Mesenchymal stem cell (in vitro differentiated cells and primary cell): Measurements from ENCODE around the gene RGS19.

ENCODE experiments used
- DNase-seq: peaks from one replicate; pipeline ENCODE4 v3.0.0-alpha.2; 2013
- H2AFZ ChIP-seq: one replicate; pipeline ENCODE4 v1.6.1; 2013; ENCODE audit warnings: low read depth, mild to moderate bottlenecking, control low read depth, inconsistent platforms, low read length, moderate library complexity
- H2AK5ac ChIP-seq: 2 replicates; pipeline ENCODE4 v1.6.1; 2013; ENCODE audit warnings: low read length, moderate library complexity, mild to moderate bottlenecking, inconsistent platforms; ENCODE audit not compliant: severe bottlenecking
- H2BK120ac ChIP-seq: one replicate; pipeline ENCODE4 v1.6.1; 2013; ENCODE audit warnings: low read depth, mild to moderate bottlenecking, inconsistent platforms, low read length, moderate library complexity
- H2BK12ac ChIP-seq, 2 experiments: one replicate each; pipeline ENCODE4 v1.6.1; 2013; ENCODE audit warnings: inconsistent platforms in 2 of 2, low read length in 2 of 2, mild to moderate bottlenecking in 2 of 2, moderate library complexity in 2 of 2, control low read depth in 1 of 2
- H2BK15ac ChIP-seq: one replicate; pipeline ENCODE4 v1.6.1; 2013; ENCODE audit warnings: mild to moderate bottlenecking, low read depth, inconsistent platforms; ENCODE audit not compliant: poor library complexity, severe bottlenecking
- H2BK5ac ChIP-seq: 2 replicates; pipeline ENCODE4 v1.6.1; 2013; ENCODE audit warnings: low read depth, mild to moderate bottlenecking, low read length, control low read depth, inconsistent platforms; ENCODE audit not compliant: poor library complexity, severe bottlenecking
- H3K14ac ChIP-seq, 2 experiments: one replicate each; pipeline ENCODE4 v1.6.1; 2013; ENCODE audit warnings: inconsistent platforms in 2 of 2, low read length in 2 of 2, control low read depth in 1 of 2, mild to moderate bottlenecking in 1 of 2, moderate library complexity in 1 of 2
- H3K18ac ChIP-seq, 2 experiments: one replicate each; pipeline ENCODE4 v1.6.1; 2013; ENCODE audit warnings: inconsistent platforms in 2 of 2, low read length in 2 of 2, control low read depth in 1 of 2, low read depth in 1 of 2, mild to moderate bottlenecking in 1 of 2
- H3K23ac ChIP-seq, 2 experiments: one replicate each; pipeline ENCODE4 v1.6.1; 2013; ENCODE audit warnings: inconsistent platforms in 2 of 2, low read length in 2 of 2, mild to moderate bottlenecking in 2 of 2, moderate library complexity in 2 of 2, control low read depth in 1 of 2
- H3K27ac ChIP-seq: 2 replicates; pipeline ENCODE4 v1.5.1; 2013; ENCODE audit warnings: mild to moderate bottlenecking, moderate library complexity, low read length, control low read depth, inconsistent platforms; ENCODE audit not compliant: poor library complexity, severe bottlenecking
- H3K27me3 ChIP-seq, 2 experiments: 2 replicates each; pipeline versions ENCODE4 v1.6.1 to v1.7.0; 2013; ENCODE audit warnings: low read length in 2 of 2, mild to moderate bottlenecking in 2 of 2, moderate library complexity in 2 of 2, control low read depth in 1 of 2, inconsistent platforms in 1 of 2; ENCODE audit not compliant: control insufficient read depth in 1 of 2, insufficient read depth in 1 of 2
- H3K36me3 ChIP-seq, 2 experiments: 2 replicates each; pipeline versions ENCODE4 v1.6.1 to v1.7.0; 2013; ENCODE audit warnings: low read length in 2 of 2, control low read depth in 1 of 2, inconsistent platforms in 1 of 2, low read depth in 1 of 2, mild to moderate bottlenecking in 1 of 2; ENCODE audit not compliant: insufficient read depth in 2 of 2, control insufficient read depth in 1 of 2
- H3K4ac ChIP-seq, 2 experiments: one replicate each; pipeline ENCODE4 v1.6.1; 2013; ENCODE audit warnings: inconsistent platforms in 2 of 2, low read length in 2 of 2, mild to moderate bottlenecking in 2 of 2, moderate library complexity in 2 of 2, control low read depth in 1 of 2, low read depth in 1 of 2
- H3K4me1 ChIP-seq: 2 replicates; pipeline ENCODE4 v1.6.1; 2013; ENCODE audit warnings: low read depth, low read length, control low read depth; ENCODE audit not compliant: control insufficient read depth, insufficient read depth
- H3K4me2 ChIP-seq: 2 replicates; pipeline ENCODE4 v1.6.1; 2013; ENCODE audit warnings: low read length, mild to moderate bottlenecking, inconsistent platforms; ENCODE audit not compliant: poor library complexity, severe bottlenecking
- H3K4me3 ChIP-seq, 2 experiments: 2 replicates each; pipeline versions ENCODE4 v1.5.1 to v1.7.0; 2013; ENCODE audit warnings: low read length in 2 of 2, mild to moderate bottlenecking in 2 of 2, control low read depth in 1 of 2, low read depth in 1 of 2; ENCODE audit not compliant: insufficient read depth in 1 of 2
- H3K79me1 ChIP-seq: replicated peaks from 2 replicates; pipeline ENCODE4 v1.6.1; 2013; ENCODE audit warnings: mild to moderate bottlenecking, control low read depth, low read length, inconsistent platforms; ENCODE audit not compliant: poor library complexity, severe bottlenecking
- H3K9ac ChIP-seq: 2 replicates; pipeline ENCODE4 v1.7.0; 2013; ENCODE audit warnings: mild to moderate bottlenecking, low read length, moderate library complexity
- H3K9me3 ChIP-seq: 2 replicates; pipeline ENCODE4 v1.7.0; 2013; ENCODE audit warnings: mild to moderate bottlenecking, low read length; ENCODE audit not compliant: control insufficient read depth
- H4K8ac ChIP-seq: one replicate; pipeline ENCODE4 v1.6.1; 2013; ENCODE audit warnings: inconsistent platforms, mild to moderate bottlenecking, low read length, moderate library complexity
- H4K91ac ChIP-seq: one replicate; pipeline ENCODE4 v1.6.1; 2013; ENCODE audit warnings: mild to moderate bottlenecking, low read length, inconsistent platforms
- WGBS: methylation state at CpG from one replicate; pipeline ENCODE4 v1.1.7; 2013; ENCODE audit warnings: mixed read lengths; 5-methylcytosine and 5-hydroxymethylcytosine counted together

RGS19 gene

GRCh38 chr20:64080013-64080812 is 895 bp upstream of the RGS19 start, which contains the start of gene OPRL1:
TSS of gene OPRL1 (plus strand) at chr20:64080082. CDS start at chr20:64092721, 12,639 bp downstream.
- 12% methylated on average over 48 of the region's 62 CpGs for WGBS
- H3K18ac ChIP-seq, result peak within 1 kb of the TSS; percentile 81 to 95

GRCh38 chr20:64078934-64079272 is 415 bp downstream of the RGS19 start:
- H2BK5ac ChIP-seq, result peak overlapping the region; percentile 24

More at GRCh38 chr20:64080013-64080812, 895 bp upstream of the RGS19 start, which contains the start of gene OPRL1:
- Histone ChIP-seq H3K14ac (peak within 1 kb of the TSS in 1 of 2 experiments; percentile 13), H4K91ac (peak within 1 kb of the TSS; percentile 84), H3K9me3 (no peaks in the 10 kb centered on the region), H3K9ac (peak within 1 kb of the TSS; percentile 83), H2AK5ac (no peak within 1 kb of the TSS), H3K4ac (peak within 1 kb of the TSS; percentile 45 to 92), H2BK15ac (peak within 1 kb of the TSS; percentile 1), H2BK120ac (peak within 1 kb of the TSS; percentile 88), H3K23ac (peak within 1 kb of the TSS in 1 of 2 experiments; percentile 35), H2AFZ (peak within 1 kb of the TSS; percentile 29), H3K27me3 (peaks cover 11 to 35% of the 10 kb centered on the region in 2 experiments), H3K4me1 (peaks cover 50% of the 10 kb centered on the region), H2BK5ac (peak within 1 kb of the TSS; percentile 24), H3K36me3 (peaks cover 0 to 17% of the 10 kb centered on the region in 2 experiments), H3K27ac (peak within 1 kb of the TSS; percentile 5), H3K4me2 (peak within 1 kb of the TSS; percentile 91), H3K79me1 (peaks cover 24% of the 10 kb centered on the region), H2BK12ac (peak within 1 kb of the TSS; percentile 29 to 43), H4K8ac (peak within 1 kb of the TSS; percentile 73), H3K4me3 (peak within 1 kb of the TSS; percentile 76 to 83)
- peak; percentile 56 for DNase-seq

GRCh38 chr20:64077876-64078551 is 1.3 kb downstream of the RGS19 start:
- whole genome bisulfite sequencing, result 78% methylated on average over 11 of the region's 15 CpGs
- DNase-seq, result no peak
- peaks cover 7 to 37% of the 10 kb centered on the region in 2 experiments for H3K36me3 ChIP-seq

More at GRCh38 chr20:64078934-64079272, 415 bp downstream of the RGS19 start:
- peak overlapping the region; percentile 79 to 95 for H3K18ac ChIP-seq
- H2BK12ac ChIP-seq, result peak overlapping the region in 1 of 2 experiments; percentile 43
- peak overlapping the region; percentile 83 for H3K9ac ChIP-seq
- H3K9me3 ChIP-seq, result no peaks in the 10 kb centered on the region
- WGBS, result 35% methylated on average over 2 of the region's 4 CpGs
- peaks cover 41% of the 10 kb centered on the region for H3K4me1 ChIP-seq
- H3K4ac ChIP-seq, result peak overlapping the region; percentile 45 to 77
- H2AFZ ChIP-seq, result no peak overlapping the region
- peak overlapping the region; percentile 91 for H3K4me2 ChIP-seq
- peaks cover 24% of the 10 kb centered on the region for H3K79me1 ChIP-seq
- peak overlapping the region; percentile 84 for H4K91ac ChIP-seq
- no peak overlapping the region for H2AK5ac ChIP-seq
- no peak overlapping the region for H3K23ac ChIP-seq
- peak overlapping the region; percentile 76 to 83 for H3K4me3 ChIP-seq
- H3K14ac ChIP-seq, result peak overlapping the region in 1 of 2 experiments; percentile 13
- H3K27me3 ChIP-seq, result peaks cover 0 to 22% of the 10 kb centered on the region in 2 experiments
- peak overlapping the region; percentile 1 for H2BK15ac ChIP-seq
- H3K27ac ChIP-seq, result no peak overlapping the region
- peak overlapping the region; percentile 16 for H4K8ac ChIP-seq
- peaks cover 3 to 30% of the 10 kb centered on the region in 2 experiments for H3K36me3 ChIP-seq
- peak overlapping the region; percentile 88 for H2BK120ac ChIP-seq
- no peak for DNase-seq

GRCh38 chr20:64077541-64077875 is 1.8 kb downstream of the RGS19 start:
- no peak overlapping the region for H3K4me3 ChIP-seq
- no peak overlapping the region for H4K8ac ChIP-seq
- H3K4me2 ChIP-seq, result no peak overlapping the region
- DNase-seq, result no peak
- no peak overlapping the region for H2AK5ac ChIP-seq
- peaks cover 24% of the 10 kb centered on the region for H3K79me1 ChIP-seq
- no peak overlapping the region for H2BK5ac ChIP-seq
- no peak overlapping the region for H3K14ac ChIP-seq
- no peak overlapping the region for H4K91ac ChIP-seq
- H3K27ac ChIP-seq, result no peak overlapping the region
- peaks cover 29% of the 10 kb centered on the region for H3K4me1 ChIP-seq
- no peak overlapping the region for H2BK120ac ChIP-seq
- no peak overlapping the region for H3K4ac ChIP-seq
- H2BK15ac ChIP-seq, result no peak overlapping the region
- no peak overlapping the region for H2AFZ ChIP-seq
- H3K9ac ChIP-seq, result no peak overlapping the region
- no peak overlapping the region for H3K18ac ChIP-seq
- H3K9me3 ChIP-seq, result no peaks in the 10 kb centered on the region
- H2BK12ac ChIP-seq, result no peak overlapping the region
- peaks cover 0 to 11% of the 10 kb centered on the region in 2 experiments for H3K27me3 ChIP-seq
- 89% methylated on average over 7 of the region's 7 CpGs for WGBS
- H3K23ac ChIP-seq, result no peak overlapping the region
- H3K36me3 ChIP-seq, result peaks cover 11 to 41% of the 10 kb centered on the region in 2 experiments

More at GRCh38 chr20:64077876-64078551, 1.3 kb downstream of the RGS19 start:
- Histone ChIP-seq H3K14ac (peak overlapping the region in 1 of 2 experiments; percentile 44), H3K4me1 (peaks cover 33% of the 10 kb centered on the region), H3K9ac (no peak overlapping the region), H2BK5ac (no peak overlapping the region), H3K4me3 (peak overlapping the region in 1 of 2 experiments; percentile 83), H3K27me3 (peaks cover 0 to 16% of the 10 kb centered on the region in 2 experiments), H3K9me3 (no peaks in the 10 kb centered on the region), H3K18ac (no peak overlapping the region), H2BK12ac (no peak overlapping the region), H3K4me2 (peak overlapping the region; percentile 5), H2BK120ac (no peak overlapping the region), H4K91ac (no peak overlapping the region), H3K4ac (peak overlapping the region in 1 of 2 experiments; percentile 3), H2AFZ (no peak overlapping the region), H4K8ac (no peak overlapping the region), H3K27ac (no peak overlapping the region), H2BK15ac (peak overlapping the region; percentile 26), H2AK5ac (no peak overlapping the region), H3K23ac (peak overlapping the region in 1 of 2 experiments; percentile 3), H3K79me1 (peaks cover 24% of the 10 kb centered on the region)
